NCI-H146 treated with DMSO at 0.1 percent for 48 hours (cell line): ENCODE measurements around the gene RFX4.
"Not testable (repeated sequence)": the region's sequence is repeated elsewhere in the genome, so short reads cannot be mapped to it uniquely, and the experiment has no call there.

Experiments used
- DNase-seq: peaks from one replicate; lab custom pipeline; 2025; ENCODE audit not compliant: unreplicated experiment; lab: John Stamatoyannopoulos, UW

RFX4 gene

GRCh38 chr12:106588771-106589170 lies 6.0 kb downstream of the RFX4 start:
- no peak for DNase-seq

DNA sequence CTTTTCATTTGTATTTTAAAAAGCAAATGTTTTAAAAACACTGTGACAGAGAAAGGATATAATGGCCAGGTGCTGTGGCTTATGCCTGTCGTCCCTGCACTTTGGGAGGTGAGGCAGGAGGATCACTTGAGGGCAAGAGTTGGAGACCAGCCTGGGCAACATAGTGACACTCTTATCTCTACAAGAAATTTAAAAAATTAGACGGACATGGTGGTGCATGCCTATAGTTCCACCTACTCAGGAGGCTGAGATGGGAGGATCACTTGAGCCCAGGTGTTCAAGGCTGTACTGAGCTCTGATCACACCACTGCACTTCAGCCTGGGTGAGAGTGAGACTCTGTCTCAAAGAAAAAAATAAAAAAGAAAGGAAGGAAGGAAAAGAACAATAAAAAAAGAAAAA lies 7.8 kb downstream of the RFX4 start:
- DNase-seq, result no peak

GRCh38 chr12:106594447-106594846 lies 11.6 kb downstream of the RFX4 start:
- DNase-seq, result no peak

DNA sequence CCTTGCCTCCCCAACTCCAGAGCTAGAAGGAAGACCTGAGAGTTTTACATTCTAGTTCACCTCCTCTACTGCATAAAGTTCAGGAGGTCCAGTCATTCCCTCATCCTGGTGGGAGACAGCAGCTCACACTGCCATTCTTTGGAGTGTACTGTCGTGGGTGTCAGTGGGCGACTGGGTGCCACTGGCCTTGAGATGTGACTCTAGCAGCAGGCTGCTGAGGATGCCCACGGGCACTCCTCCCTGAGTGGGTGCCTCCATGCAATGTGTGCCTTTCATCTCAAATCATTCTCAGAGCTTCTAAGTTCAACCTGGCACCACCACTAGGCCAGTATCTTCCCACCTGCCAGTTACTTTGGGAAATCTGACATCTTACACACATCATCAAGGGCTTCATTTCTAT lies 12.5 kb downstream of the RFX4 start:
- no peak for DNase-seq

- DNase-seq, result no peak
Measured at GRCh38 chr12:106598003-106598402, 15.2 kb downstream of the RFX4 start.

- DNase-seq, result no peak
Measured at GRCh38 chr12:106599302-106599701, 16.5 kb downstream of the RFX4 start.

- no peak for DNase-seq
Measured at GRCh38 chr12:106600503-106600902, 17.7 kb downstream of the RFX4 start.

- peak; percentile 76 for DNase-seq
Measured at GRCh38 chr12:106601031-106601430, 18.2 kb downstream of the RFX4 start.

DNA sequence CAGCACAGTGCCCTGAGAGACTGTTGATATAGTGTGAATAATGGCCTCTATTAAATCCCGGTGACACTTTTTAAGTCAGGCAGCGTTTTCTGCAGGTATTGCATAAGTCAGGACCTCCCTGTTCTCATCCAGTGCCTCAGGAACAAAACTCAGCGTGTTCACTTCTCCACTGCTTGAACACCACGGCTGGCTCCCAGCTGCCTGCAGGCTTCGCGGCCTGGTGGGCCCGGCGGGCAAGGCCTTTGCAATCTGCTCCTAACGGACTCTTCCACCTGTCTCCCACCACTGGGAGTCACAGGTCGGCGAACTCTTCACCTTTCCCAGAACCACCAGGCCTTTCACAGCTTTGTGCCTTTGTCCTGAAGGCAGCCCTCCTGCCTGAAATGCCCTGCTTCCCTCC lies 18.7 kb downstream of the RFX4 start:
- DNase-seq, result peak; percentile 44

GRCh38 chr12:106602076-106602475 lies 19.3 kb downstream of the RFX4 start:
- DNase-seq, result no peak

DNA sequence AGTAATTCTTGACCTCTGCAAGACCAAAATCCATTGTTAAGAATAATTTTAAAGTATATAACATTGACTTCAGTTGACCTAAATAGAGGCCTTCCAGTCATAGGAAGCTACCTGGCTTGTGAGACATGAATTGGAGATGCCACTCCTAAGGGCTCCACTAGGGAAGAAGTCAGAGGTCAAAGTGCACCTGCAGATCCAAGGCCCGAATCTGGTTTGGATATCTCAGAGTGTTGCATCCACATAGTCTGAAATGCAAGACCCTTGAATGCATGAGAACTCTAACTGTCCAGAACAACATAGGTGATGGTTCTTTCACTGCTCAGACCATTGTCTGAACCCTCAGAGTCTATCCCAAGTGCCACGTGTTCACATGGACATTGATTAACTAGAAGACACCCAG lies 22.4 kb downstream of the RFX4 start:
- no peak for DNase-seq

DNA sequence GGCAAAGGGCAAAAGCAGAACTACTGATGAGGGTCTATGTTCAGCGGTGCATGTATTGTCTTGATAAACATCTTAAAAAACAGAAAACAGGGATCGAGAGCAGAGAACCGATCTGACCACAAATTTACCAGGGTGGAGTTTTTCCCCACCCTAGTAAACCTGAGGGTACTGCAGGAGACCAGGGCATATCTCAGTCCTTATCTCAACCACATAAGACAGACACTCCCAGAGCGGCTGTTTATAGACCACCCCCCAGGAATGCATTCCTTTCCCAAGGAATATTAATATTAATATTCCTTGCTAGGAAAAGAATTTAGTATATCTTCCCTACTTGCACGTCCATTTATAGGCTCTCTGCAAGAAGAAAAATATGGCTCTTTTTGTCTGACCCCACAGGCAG lies 37.8 kb downstream of the RFX4 start:
- not testable (repeated sequence) for DNase-seq

DNA sequence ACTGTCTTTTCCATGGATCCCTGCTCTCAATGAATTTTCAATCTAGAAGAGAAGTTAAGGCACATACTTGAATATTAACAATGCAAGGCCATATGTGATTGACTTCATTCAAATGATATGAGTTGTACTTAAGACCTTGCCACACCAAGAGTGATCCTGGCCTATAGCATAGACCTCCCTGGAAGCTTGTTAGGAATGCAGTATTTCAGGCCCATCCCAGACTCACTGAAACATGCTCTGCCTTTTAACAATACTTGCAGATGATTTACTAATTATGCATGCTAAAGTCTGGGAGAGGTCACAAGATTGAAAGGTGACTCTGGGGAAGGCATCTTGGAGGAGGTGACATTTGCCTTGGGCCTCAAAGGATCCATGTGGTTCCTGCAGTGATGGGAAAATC lies 43.2 kb downstream of the RFX4 start:
- no peak for DNase-seq

DNA sequence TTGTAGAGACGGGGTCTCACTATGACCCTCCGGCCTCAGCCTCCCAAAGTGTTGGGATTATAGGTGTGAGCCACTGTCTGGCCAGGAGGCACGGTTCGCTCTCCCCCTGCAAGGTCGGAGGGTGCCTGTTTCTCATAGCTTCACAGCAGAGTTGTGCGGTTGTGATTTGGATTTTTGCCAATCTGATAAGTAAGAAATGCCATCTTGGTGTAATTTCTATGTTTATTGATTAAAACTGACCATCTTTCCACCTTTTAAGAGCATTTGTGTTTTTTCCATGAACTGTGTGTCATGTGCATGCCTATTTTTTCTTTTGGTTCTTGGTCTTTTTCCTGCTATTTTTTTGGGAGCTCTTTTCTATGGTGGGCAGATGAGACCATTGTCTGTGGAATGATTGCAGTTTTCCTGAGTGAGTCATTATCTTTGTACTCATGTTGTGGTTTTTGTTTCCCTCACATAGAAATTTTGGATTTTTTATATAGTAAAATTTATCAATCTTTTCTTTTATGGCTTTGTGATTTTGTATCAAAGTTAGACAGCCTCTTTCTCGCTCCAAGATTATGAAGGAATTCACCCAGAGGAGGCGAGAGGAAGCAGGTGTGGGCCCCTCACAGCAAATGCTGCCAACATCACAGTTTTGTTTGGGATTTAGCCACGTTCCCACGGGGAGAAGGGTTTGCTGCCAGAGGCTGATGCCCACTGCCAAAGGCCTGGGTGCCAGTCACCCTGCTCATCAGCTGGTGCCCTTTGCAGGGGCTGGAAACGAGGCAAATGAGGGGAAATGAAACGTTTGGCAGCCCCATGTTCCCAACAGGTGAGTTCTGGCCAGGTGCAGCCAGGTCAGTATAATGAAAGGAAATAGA lies 47.2 kb downstream of the RFX4 start:
- DNase-seq, result no peak

- no peak for DNase-seq
Measured at GRCh38 chr12:106631150-106631549, 48.3 kb downstream of the RFX4 start.

DNA sequence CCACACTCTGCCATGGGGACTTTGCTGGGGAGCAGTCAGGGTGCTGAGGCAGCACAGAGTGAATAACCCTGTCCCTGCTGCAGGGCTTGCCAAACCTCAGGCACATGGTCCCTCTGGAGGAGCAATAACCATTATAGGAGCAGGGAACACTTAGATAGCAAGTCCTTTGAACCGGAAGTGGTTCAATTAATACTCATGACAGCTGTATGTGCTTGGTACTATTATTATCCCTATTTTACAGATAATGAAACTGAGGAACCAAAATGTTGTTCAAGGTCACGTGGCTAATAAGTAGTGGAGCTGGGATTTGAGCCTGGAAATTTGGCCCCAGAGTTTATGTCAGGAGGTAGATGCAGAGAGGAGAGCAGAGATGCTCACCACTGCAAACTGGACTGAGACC lies 49.0 kb downstream of the RFX4 start:
- no peak for DNase-seq

DNA sequence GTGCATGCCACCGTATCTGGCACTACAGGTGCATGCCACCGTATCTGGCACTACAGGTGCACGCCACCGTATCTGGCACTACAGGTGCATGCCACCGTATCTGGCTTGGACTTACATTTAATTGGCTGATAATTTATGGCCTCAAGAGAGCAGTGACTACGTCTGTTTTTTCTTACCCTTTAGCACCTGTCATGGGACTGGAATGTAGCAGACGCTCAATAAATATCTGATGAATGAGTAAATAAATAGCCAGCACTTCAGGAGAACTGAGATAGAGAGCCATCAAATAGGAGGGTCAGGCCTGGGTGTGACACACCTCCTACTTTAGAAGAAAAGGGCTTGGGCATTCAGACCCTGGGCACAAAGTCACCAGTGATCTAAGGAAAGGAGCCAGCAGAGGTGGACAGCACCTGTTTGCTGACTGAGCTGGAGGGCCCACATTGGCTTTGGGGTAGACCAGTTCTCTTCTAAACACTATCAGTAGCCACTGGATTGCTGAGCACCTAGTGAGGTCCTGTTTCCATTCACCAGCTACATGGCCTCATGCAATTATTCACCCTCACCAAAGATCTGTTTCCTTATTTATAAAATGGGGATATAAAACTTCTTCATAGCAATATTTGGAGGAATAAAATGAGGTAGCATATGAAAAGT lies 50.1 kb downstream of the RFX4 start:
- DNase-seq, result no peak

- no peak for DNase-seq
Measured at GRCh38 chr12:106633451-106633823, 50.6 kb downstream of the RFX4 start.

DNA sequence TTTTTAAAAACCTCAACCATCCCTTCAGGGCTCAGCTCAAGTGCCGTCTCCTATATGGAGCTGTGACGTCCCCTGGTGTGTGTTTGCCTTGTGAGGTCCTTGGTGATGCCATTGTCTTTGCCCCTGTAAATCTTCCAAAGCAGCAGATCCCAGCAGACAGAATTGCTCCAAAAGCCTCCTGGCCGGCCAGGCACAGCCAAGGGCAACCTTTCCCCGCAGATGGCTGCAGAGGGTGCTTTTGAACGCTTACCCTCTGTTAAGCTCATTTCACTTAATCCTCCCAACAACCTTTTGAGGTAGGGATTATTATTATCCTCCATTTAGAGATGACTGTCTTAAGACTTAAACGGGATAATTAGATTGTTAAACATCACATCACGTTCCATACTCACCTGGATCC lies 51.4 kb downstream of the RFX4 start:
- DNase-seq, result no peak

DNA sequence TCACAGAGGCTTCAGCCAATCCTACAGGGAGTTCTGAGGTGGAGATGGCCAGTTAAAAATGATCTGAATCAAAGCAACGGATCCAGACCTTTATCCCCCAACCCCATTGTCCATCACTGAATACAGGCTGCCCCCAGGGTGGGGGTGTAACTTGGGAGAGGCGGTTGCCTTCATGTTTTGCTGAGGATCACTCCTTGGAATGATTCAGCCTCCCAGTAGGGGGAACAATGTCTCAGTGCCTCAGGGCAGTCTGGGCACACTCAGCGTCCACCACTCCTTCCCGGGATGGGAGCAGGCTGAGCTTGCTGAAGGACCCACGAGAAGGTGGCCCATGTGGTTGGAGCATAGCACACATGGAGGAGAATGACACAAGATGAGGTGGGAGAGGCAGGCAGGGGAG lies 60.2 kb downstream of the RFX4 start:
- no peak for DNase-seq

DNA sequence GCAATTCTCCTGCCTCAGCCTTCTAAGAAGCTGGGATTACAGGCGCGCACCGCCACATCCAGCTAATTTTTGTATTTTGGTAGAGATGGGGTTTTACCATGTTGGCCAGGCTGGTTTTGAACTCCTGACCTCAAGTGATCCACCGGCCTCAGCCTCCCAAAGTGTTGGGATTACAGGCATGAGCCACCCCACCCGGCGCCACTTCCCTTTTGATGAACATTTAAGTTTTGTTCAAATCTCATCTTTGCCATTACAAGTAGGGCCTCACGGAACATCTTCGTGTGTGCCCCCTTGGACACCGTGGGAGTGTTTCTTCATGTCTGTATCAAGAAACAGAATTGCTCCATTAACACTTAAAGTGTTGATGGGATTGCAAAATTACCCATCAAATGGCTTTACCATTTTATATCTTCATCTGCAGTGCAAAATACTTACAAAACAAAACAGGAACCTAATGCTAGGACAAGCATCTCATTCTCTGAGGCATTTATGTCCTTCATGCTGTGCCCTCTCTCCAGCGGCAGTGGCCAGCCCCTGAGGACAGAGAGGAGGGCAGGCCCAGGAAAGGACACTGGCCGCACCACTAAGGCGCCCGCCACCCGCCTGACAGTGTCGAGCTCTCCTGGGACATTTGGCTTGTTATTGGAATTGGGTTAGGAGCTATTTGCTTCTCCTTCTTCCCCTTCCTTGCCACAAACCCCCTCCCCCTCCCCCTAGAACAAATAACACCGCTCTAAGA lies 61.7 kb downstream of the RFX4 start:
- DNase-seq, result no peak

GRCh38 chr12:106645074-106645421 lies 62.2 kb downstream of the RFX4 start:
- DNase-seq, result no peak
